Mesenchymal stem cell (in vitro differentiated cells and primary cell): ENCODE measurements around the gene RACGAP1.

Experiments
- DNase-seq: peaks from one replicate; pipeline ENCODE4 v3.0.0-alpha.2; 2013
- H2AFZ ChIP-seq: one replicate; pipeline ENCODE4 v1.6.1; 2013; ENCODE audit warnings: low read depth, mild to moderate bottlenecking, control low read depth, inconsistent platforms, low read length, moderate library complexity
- H2AK5ac ChIP-seq: 2 replicates; pipeline ENCODE4 v1.6.1; 2013; ENCODE audit warnings: low read length, moderate library complexity, mild to moderate bottlenecking, inconsistent platforms; ENCODE audit not compliant: severe bottlenecking
- H2BK120ac ChIP-seq: one replicate; pipeline ENCODE4 v1.6.1; 2013; ENCODE audit warnings: low read depth, mild to moderate bottlenecking, inconsistent platforms, low read length, moderate library complexity
- H2BK12ac ChIP-seq, 2 experiments: one replicate each; pipeline ENCODE4 v1.6.1; 2013; ENCODE audit warnings: inconsistent platforms in 2 of 2, low read length in 2 of 2, mild to moderate bottlenecking in 2 of 2, moderate library complexity in 2 of 2, control low read depth in 1 of 2
- H2BK15ac ChIP-seq: one replicate; pipeline ENCODE4 v1.6.1; 2013; ENCODE audit warnings: mild to moderate bottlenecking, low read depth, inconsistent platforms; ENCODE audit not compliant: poor library complexity, severe bottlenecking
- H2BK5ac ChIP-seq: 2 replicates; pipeline ENCODE4 v1.6.1; 2013; ENCODE audit warnings: low read depth, mild to moderate bottlenecking, low read length, control low read depth, inconsistent platforms; ENCODE audit not compliant: poor library complexity, severe bottlenecking
- H3K14ac ChIP-seq, 2 experiments: one replicate each; pipeline ENCODE4 v1.6.1; 2013; ENCODE audit warnings: inconsistent platforms in 2 of 2, low read length in 2 of 2, control low read depth in 1 of 2, mild to moderate bottlenecking in 1 of 2, moderate library complexity in 1 of 2
- H3K18ac ChIP-seq, 2 experiments: one replicate each; pipeline ENCODE4 v1.6.1; 2013; ENCODE audit warnings: inconsistent platforms in 2 of 2, low read length in 2 of 2, control low read depth in 1 of 2, low read depth in 1 of 2, mild to moderate bottlenecking in 1 of 2
- H3K23ac ChIP-seq, 2 experiments: one replicate each; pipeline ENCODE4 v1.6.1; 2013; ENCODE audit warnings: inconsistent platforms in 2 of 2, low read length in 2 of 2, mild to moderate bottlenecking in 2 of 2, moderate library complexity in 2 of 2, control low read depth in 1 of 2
- H3K27ac ChIP-seq: 2 replicates; pipeline ENCODE4 v1.5.1; 2013; ENCODE audit warnings: mild to moderate bottlenecking, moderate library complexity, low read length, control low read depth, inconsistent platforms; ENCODE audit not compliant: poor library complexity, severe bottlenecking
- H3K27me3 ChIP-seq, 2 experiments: 2 replicates each; pipeline versions ENCODE4 v1.6.1 to v1.7.0; 2013; ENCODE audit warnings: low read length in 2 of 2, mild to moderate bottlenecking in 2 of 2, moderate library complexity in 2 of 2, control low read depth in 1 of 2, inconsistent platforms in 1 of 2; ENCODE audit not compliant: control insufficient read depth in 1 of 2, insufficient read depth in 1 of 2
- H3K36me3 ChIP-seq, 2 experiments: 2 replicates each; pipeline versions ENCODE4 v1.6.1 to v1.7.0; 2013; ENCODE audit warnings: low read length in 2 of 2, control low read depth in 1 of 2, inconsistent platforms in 1 of 2, low read depth in 1 of 2, mild to moderate bottlenecking in 1 of 2; ENCODE audit not compliant: insufficient read depth in 2 of 2, control insufficient read depth in 1 of 2
- H3K4ac ChIP-seq, 2 experiments: one replicate each; pipeline ENCODE4 v1.6.1; 2013; ENCODE audit warnings: inconsistent platforms in 2 of 2, low read length in 2 of 2, mild to moderate bottlenecking in 2 of 2, moderate library complexity in 2 of 2, control low read depth in 1 of 2, low read depth in 1 of 2
- H3K4me1 ChIP-seq: 2 replicates; pipeline ENCODE4 v1.6.1; 2013; ENCODE audit warnings: low read depth, low read length, control low read depth; ENCODE audit not compliant: control insufficient read depth, insufficient read depth
- H3K4me2 ChIP-seq: 2 replicates; pipeline ENCODE4 v1.6.1; 2013; ENCODE audit warnings: low read length, mild to moderate bottlenecking, inconsistent platforms; ENCODE audit not compliant: poor library complexity, severe bottlenecking
- H3K4me3 ChIP-seq, 2 experiments: 2 replicates each; pipeline versions ENCODE4 v1.5.1 to v1.7.0; 2013; ENCODE audit warnings: low read length in 2 of 2, mild to moderate bottlenecking in 2 of 2, control low read depth in 1 of 2, low read depth in 1 of 2; ENCODE audit not compliant: insufficient read depth in 1 of 2
- H3K79me1 ChIP-seq: replicated peaks from 2 replicates; pipeline ENCODE4 v1.6.1; 2013; ENCODE audit warnings: mild to moderate bottlenecking, control low read depth, low read length, inconsistent platforms; ENCODE audit not compliant: poor library complexity, severe bottlenecking
- H3K9ac ChIP-seq: 2 replicates; pipeline ENCODE4 v1.7.0; 2013; ENCODE audit warnings: mild to moderate bottlenecking, low read length, moderate library complexity
- H3K9me3 ChIP-seq: 2 replicates; pipeline ENCODE4 v1.7.0; 2013; ENCODE audit warnings: mild to moderate bottlenecking, low read length; ENCODE audit not compliant: control insufficient read depth
- H4K8ac ChIP-seq: one replicate; pipeline ENCODE4 v1.6.1; 2013; ENCODE audit warnings: inconsistent platforms, mild to moderate bottlenecking, low read length, moderate library complexity
- H4K91ac ChIP-seq: one replicate; pipeline ENCODE4 v1.6.1; 2013; ENCODE audit warnings: mild to moderate bottlenecking, low read length, inconsistent platforms
- WGBS: methylation state at CpG from one replicate; pipeline ENCODE4 v1.1.7; 2013; ENCODE audit warnings: mixed read lengths; 5-methylcytosine and 5-hydroxymethylcytosine counted together

The RACGAP1 gene

DNA sequence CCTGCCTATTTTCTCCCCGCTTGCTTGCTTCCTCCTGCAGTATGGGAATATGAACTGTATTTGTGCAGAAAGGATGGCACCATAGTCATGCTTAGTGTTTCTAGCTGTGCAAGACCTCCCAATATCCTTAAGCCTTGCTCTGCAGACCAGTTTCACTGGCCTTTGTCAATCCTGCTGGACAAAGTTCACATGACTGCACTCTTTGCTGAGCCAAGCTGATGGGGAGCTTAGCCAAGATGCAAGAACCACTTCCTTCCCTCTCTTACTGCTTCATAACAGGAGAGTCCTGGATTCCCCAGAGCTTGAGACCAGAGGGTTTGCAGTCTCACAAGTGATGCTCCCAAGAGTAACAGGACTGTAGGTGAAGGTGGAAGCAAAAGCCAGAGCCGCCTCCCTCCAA lies 35.9 kb upstream of the RACGAP1 start:
- Histone ChIP-seq H3K4me1 (peaks cover 29% of the 10 kb centered on the region), H2AFZ (no peak overlapping the region), H3K9ac (no peak overlapping the region), H2BK15ac (no peak overlapping the region), H2BK12ac (no peak overlapping the region), H3K4me3 (no peak overlapping the region), H3K18ac (no peak overlapping the region), H3K36me3 (peaks cover 0 to 15% of the 10 kb centered on the region in 2 experiments), H3K23ac (no peak overlapping the region), H2AK5ac (no peak overlapping the region), H4K91ac (no peak overlapping the region), H3K9me3 (no peaks in the 10 kb centered on the region), H4K8ac (no peak overlapping the region), H2BK120ac (no peak overlapping the region), H2BK5ac (no peak overlapping the region), H3K4ac (no peak overlapping the region), H3K79me1 (no peaks in the 10 kb centered on the region), H3K27ac (no peak overlapping the region), H3K14ac (no peak overlapping the region), H3K4me2 (no peak overlapping the region), H3K27me3 (peaks cover 9 to 14% of the 10 kb centered on the region in 2 experiments)
- no CpG with 5 or more reads among the region's 2 CpGs for WGBS
- DNase-seq, result no peak

DNA sequence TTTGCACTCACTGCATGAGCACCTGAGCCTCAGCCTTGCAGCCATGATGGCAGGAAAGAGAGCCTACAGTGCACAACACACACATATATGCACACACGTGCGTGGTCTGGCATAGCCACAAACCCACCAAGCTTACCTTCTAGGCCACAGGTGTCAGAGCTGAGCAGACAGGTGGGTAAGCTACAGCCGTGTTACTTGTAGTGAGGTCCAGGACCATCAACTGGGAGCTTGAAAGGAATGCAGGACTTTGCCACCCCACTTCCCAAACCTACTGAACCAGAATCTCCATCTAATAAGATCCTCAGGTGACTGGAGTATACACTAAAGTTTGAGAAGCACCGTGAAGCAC lies 34.8 kb upstream of the RACGAP1 start:
- H2BK5ac ChIP-seq, result no peak overlapping the region
- H2AK5ac ChIP-seq, result no peak overlapping the region
- no peak overlapping the region for H2BK120ac ChIP-seq
- H3K23ac ChIP-seq, result no peak overlapping the region
- no peak overlapping the region for H4K8ac ChIP-seq
- no peak overlapping the region for H3K9ac ChIP-seq
- no peak for DNase-seq
- H4K91ac ChIP-seq, result no peak overlapping the region
- no peaks in the 10 kb centered on the region for H3K9me3 ChIP-seq
- H3K27me3 ChIP-seq, result peaks cover 11 to 20% of the 10 kb centered on the region in 2 experiments
- H3K36me3 ChIP-seq, result peaks cover 0 to 15% of the 10 kb centered on the region in 2 experiments
- H3K79me1 ChIP-seq, result no peaks in the 10 kb centered on the region
- no peak overlapping the region for H2BK12ac ChIP-seq
- peaks cover 29% of the 10 kb centered on the region for H3K4me1 ChIP-seq
- H3K14ac ChIP-seq, result no peak overlapping the region
- H2BK15ac ChIP-seq, result no peak overlapping the region
- H3K27ac ChIP-seq, result no peak overlapping the region
- 85% methylated on average over 3 of the region's 4 CpGs for WGBS
- no peak overlapping the region for H3K18ac ChIP-seq
- H2AFZ ChIP-seq, result no peak overlapping the region
- H3K4ac ChIP-seq, result no peak overlapping the region
- H3K4me3 ChIP-seq, result no peak overlapping the region
- no peak overlapping the region for H3K4me2 ChIP-seq

DNA sequence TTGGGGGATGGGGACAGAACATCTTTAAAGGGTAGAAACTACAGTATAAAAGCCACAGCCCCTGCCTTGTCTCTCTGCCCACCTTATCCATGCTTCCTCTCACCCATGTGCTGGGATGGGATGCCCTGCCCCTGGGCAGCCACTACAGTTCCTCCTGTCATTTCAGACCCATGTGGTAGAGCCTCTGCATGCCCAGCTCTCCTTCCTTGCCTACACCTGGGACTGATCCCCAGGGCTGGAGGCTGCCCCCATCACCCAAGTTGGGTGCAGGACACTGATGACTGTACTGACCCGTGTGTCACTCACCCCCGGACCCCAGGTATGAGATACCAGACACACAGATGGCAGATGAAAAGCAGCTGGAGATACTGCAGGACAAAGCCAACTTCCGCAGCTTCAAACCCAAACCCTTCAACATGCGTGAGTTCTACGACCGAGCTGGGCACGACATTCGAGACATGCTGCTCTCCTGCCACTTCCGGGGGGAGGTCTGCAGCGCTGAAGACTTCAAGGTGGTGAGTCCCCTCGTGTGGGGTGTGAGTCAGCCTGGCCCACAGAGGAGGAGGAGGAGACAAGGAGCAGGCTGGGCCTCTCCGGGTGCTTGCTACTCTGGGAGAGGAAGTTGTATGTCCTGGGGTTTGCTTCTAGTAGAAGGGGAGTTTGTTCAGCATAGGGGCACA lies 34.3 kb upstream of the RACGAP1 start:
- Histone ChIP-seq H3K23ac (no peak overlapping the region), H2AFZ (no peak overlapping the region), H3K9me3 (no peaks in the 10 kb centered on the region), H3K27me3 (peaks cover 11 to 20% of the 10 kb centered on the region in 2 experiments), H3K14ac (no peak overlapping the region), H3K4me3 (no peak overlapping the region), H2AK5ac (no peak overlapping the region), H2BK15ac (no peak overlapping the region), H2BK120ac (no peak overlapping the region), H3K27ac (no peak overlapping the region), H3K18ac (no peak overlapping the region), H3K79me1 (no peaks in the 10 kb centered on the region), H3K36me3 (peaks cover 0 to 15% of the 10 kb centered on the region in 2 experiments), H2BK5ac (no peak overlapping the region), H4K91ac (no peak overlapping the region), H3K4me2 (no peak overlapping the region), H3K4me1 (peaks cover 29% of the 10 kb centered on the region), H3K4ac (no peak overlapping the region), H4K8ac (no peak overlapping the region), H2BK12ac (no peak overlapping the region), H3K9ac (no peak overlapping the region)
- no peak for DNase-seq
- WGBS, result 56% methylated on average over 11 of the region's 12 CpGs

DNA sequence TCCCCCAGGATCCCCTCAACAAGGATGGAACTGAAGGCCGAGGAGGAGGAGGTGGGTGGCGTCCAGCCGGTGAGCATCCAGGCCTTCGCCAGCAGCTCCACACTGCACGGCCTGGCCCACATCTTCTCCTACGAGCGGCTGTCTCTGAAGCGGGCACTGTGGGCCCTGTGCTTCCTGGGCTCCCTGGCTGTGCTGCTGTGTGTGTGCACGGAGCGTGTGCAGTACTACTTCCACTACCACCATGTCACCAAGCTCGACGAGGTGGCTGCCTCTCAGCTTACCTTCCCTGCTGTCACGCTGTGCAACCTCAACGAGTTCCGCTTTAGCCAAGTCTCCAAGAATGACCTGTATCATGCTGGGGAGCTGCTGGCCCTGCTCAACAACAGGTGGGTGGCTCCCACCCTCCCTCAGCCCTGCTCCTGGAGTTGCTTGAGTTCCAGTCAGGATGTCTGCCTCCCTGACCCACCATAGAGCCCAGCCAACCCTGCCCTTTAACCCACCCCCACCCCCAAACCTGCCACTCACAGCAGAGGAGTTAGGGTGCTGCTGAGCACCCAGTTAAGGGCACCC lies 33.5 kb upstream of the RACGAP1 start:
- Histone ChIP-seq H2AFZ (no peak overlapping the region), H3K4me3 (no peak overlapping the region), H3K79me1 (no peaks in the 10 kb centered on the region), H3K27me3 (peaks cover 11 to 20% of the 10 kb centered on the region in 2 experiments), H3K9me3 (no peaks in the 10 kb centered on the region), H3K4me2 (no peak overlapping the region), H3K18ac (no peak overlapping the region), H4K91ac (no peak overlapping the region), H3K4ac (no peak overlapping the region), H4K8ac (no peak overlapping the region), H3K9ac (no peak overlapping the region), H3K36me3 (peaks cover 0 to 15% of the 10 kb centered on the region in 2 experiments), H3K14ac (peak overlapping the region in 1 of 2 experiments; percentile 44), H3K23ac (no peak overlapping the region), H2AK5ac (no peak overlapping the region), H3K4me1 (peaks cover 29% of the 10 kb centered on the region), H3K27ac (no peak overlapping the region), H2BK5ac (no peak overlapping the region), H2BK12ac (no peak overlapping the region), H2BK120ac (no peak overlapping the region), H2BK15ac (no peak overlapping the region)
- DNase-seq, result no peak
- WGBS, result 89% methylated on average over 15 of the region's 15 CpGs
